ENCODE measurements around the gene LDB3.

LDB3 gene

DNA sequence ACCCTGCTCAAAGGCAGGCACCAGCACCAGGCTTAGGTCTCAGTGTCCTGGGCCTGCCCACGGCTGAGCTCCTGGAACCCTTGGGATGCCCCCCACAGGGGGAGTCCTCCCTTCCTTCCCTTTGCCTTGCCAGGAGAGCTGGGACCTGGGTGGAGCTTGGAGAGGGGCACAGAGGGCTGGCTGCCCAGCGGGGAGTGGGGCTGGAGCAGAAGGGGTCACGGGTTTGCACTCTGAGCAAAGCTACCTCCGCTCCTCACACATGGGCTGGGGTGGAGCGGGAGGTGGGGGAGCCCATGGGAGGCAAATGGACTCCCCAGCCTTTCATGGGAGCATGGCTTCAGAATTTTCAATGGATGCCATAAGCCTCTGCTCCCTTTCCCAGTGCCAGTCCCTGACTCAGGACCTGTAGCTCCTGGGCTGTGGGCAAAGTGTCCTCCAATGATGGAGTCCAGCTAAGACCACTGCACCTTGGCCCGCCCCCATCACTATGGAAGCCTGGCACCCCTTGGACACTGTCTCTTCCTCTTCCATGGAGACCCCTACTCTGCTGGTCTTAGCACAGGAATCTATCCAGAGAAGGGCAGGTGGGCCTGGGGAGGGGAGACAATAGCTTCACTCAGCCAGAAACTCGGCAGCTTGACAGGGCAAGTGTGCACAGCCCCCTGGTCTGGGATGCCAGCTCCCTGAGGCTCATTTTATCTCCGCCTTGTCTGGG is 39.9 kb downstream of the LDB3 start:
- no peak for DNase-seq

DNA sequence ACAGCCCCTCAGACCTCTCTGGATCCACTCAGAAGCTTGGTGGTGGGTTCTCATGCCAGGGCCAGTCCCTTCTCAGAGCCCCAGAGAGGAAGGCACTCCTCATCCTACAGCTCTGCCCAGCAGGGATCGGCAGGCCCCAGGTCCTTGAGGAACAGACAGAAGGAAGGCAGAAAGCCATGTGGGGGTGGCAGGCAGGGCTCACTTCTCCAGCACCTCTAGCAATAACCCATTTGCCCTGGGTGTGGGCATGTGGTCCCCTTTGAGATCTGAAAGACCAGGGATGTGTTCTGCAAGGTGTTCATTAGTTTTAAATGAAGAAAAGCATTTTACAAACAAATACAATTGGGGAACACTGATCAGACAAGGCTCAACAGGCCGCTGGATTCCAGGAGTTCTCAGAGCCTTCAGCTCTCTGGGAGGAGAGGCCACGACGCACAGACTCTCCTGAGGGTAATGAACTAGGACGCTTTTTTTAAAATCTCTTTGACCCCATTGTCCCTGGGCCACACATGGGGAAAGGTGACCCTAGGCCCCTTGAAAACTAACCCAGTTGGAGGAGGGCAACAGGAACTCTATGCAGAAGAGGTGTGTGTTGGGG is 40.6 kb downstream of the LDB3 start:
- no peak for DNase-seq

DNA sequence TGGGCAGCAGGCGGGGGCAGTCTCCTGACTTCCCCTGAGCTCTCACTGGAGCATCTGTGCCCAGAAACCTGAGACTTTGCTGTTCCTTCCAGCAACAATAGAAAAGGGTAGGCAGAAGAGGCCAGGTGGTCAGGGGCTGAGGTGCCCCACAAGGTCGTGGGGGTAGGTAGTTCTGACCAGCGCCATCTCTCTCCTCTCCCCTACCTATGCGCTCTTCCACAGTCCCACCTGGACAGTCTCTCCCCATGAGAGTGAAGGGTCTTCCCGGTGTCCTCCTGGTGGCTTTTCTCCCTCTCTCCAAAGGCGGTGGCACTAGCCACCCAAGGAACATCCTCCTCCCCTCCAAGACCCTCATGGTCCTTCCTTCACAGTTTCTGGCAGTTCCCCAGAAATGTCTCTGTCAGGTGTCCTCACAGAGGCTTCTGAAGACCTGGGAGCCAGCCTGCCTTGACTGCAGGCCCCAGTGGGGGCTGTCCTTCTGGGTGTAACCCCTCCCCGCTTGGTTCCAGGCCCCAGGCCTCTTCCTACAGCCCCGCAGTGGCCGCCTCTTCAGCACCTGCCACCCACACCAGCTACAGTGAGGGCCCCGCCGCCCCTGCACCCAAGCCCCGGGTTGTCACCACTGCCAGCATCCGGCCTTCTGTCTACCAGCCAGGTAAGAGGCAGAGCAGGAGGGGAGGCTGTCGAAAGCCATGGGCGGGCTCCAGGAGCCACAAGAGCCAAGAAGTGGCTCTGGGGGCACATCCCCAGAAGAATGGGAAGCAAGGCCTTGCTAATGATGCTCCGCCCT is 41.3 kb downstream of the LDB3 start:
- no peak for DNase-seq

DNA sequence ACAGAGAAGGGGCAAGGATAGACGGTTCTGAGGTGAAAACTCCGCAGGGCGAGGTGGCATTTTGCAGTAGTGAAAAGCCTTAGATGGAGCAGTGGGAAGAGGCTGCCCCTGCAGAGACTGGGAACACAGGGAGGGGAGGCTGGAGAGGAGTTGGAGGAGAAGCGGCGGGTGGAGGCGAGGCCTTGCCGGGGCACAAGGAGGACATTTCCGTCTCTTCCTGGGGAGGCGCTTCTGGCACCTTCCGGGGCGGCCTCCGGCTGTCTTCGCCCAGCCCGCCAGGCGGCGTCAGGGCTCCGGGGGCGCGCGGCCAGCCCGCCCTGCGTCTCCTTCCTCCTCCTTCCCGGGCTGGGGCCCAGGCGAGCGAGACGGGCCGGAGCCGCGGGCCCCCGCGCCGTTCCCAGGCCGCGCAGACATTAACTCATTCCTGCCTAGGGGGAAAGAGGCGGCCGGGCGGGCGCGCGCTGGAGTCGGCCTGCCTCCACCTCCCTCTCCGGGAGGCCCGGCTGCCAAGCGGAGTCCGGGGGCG is 42.7 kb downstream of the LDB3 start:
- peak; percentile 86 for DNase-seq

DNA sequence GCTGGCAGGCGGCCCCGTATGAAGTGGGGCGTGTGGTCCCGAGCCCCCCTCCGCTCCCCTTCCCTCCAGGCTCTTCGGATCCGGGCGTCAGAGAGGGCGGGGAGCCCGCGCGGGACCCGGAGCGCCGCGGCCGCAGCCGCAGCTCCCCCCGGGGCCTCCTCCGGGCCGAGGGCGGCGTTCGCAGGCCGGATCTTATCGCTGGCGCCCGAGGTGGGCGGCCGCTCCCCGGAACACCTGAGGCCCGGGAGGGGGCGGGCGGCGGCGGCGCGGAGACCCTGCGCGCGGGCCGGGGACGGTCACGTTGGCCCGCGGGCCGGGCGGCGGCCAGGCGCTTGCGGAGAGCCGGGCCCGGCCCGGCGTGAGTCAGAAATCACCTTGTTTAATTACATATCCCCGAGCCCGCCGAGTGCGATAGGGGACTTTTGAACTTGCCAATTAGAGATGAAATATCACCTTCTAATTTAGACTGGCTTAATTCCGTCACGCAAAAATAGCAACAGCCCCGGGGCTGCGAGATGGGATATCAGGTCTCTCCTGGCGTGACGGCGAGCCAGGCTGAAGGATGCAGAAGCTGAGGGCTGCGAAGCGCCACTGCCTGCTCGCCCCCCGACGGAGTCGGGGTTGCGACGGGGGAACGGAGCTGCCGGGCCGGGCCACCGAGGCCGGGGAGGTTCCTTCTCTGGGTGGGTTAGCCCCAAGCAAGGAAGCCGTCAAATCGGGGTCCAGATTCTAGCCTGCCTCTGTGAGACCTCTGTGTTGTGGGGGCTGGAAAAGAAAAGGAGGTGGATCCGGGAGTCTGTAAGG is 43.4 kb downstream of the LDB3 start:
- DNase-seq = no peak

DNA sequence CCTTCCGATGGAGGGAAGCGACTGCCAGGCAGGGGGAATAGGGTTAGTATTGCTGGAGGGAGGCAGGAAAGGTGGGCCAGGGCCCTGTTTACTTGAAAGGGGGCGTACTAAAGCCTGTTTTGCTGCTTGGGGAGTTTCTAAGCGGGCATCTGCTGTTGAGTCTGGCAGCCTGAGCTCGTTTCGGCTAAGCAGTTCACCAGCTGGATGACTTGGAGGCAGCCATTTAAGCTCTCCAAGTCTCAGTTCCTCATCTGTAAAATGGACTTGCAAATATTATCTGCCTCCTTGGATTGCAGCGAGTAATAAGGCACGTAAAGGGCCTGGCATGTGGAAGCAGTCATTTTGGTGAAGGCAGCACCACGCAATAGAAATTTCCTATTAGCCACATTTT is 44.0 kb downstream of the LDB3 start:
- DNase-seq = peak; percentile 30

DNA sequence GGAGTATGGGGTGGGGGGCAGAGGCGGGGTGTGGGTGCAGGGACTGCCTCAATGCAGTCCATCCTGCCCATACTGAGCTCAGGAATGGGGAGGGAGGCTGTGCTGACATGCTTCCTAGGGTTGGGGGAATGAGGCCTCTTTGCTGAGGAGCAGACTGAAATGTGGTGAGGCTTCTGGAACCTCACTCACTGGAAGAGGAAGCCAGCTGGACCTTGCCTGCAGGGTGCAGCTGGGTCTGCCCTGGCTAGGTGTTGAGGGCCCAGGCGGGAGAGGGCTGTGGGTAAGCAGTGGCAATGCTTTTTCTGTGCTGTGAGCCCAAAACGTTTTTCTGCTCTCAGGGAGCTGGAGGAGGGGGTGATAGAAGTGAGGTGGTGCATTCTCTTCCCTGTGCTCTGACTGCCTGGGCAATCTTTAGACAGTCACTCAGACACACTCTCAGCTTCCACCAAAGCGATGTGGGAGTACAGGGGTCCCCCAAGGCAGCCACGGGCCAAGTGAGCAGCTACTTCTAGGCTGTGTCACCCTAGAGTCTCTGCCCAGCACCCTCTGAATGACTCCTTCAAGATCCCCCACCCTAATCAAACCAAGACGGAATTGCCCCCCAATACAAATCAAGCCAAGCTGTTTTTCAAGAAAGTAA is 47.0 kb downstream of the LDB3 start:
- DNase-seq = no peak

DNA sequence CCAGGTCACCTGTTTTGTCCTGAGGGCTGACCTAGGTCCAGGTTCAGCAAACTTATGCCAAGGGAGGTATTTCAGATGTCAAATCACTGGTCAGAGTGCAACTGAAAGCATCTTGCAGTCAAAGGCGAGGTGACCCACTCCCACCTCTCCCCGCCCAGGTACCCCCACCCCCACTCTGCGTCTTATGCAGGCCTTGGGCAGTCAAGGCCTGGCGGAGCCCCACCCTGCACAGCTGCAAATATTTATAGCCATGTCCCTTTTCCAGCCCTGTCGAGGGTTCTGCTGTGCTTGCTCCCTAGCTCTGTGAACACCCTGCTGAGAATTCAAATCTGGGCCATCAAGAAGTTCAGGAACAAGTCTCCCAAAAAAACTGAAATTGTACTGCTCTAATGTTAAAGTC is 47.5 kb downstream of the LDB3 start:
- DNase-seq = no peak

DNA sequence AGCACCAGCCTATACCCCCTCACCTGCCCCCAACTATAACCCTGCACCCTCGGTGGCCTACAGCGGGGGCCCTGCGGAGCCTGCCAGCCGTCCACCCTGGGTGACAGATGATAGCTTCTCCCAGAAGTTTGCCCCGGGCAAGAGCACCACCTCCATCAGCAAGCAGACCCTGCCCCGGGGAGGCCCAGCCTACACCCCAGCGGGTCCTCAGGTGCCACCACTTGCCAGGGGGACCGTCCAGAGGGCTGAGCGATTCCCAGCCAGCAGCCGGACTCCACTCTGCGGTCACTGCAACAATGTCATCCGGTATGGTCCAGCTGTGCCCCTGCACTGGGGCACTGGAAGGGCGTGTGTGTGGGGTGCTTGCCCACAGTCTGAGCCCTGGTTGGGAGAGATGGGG is 48.2 kb downstream of the LDB3 start:
- DNase-seq = no peak

DNA sequence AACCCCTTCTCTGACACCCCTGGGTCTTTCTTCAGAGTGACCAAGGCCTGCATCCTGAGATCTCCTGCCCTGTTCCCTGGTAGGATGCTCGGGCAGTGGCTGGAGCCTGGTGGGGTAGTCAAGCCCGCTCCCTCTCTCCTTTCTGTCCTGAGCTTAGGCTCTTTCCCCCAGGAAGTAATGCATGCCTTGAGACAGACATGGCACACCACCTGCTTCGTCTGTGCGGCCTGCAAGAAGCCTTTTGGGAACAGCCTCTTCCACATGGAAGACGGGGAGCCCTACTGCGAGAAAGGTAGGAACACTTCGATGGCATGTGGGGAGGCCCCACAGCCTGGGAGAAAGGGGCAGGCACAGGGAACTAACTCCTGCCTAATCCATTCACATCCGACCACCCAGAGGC is 50.2 kb downstream of the LDB3 start:
- DNase-seq = no peak

DNA sequence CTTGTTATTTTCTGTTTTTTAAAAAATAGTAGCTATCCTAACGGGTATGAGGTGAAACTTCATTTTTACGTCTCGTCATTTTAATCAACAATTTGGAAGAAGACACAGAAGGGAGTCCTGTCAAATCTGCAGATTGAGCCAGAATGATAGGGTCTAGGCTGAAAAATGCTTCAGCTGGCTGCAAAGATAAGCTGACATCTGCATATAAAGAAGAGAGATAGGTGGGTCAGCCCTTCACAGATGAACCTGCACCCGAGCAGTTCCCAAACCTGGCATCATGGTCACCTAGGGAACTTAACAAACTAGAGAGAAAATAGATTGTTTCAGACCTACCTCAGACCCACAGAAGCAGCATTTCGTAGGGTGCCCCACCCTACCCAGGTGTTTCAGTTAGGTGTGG is 52.9 kb downstream of the LDB3 start:
- DNase-seq = no peak

DNA sequence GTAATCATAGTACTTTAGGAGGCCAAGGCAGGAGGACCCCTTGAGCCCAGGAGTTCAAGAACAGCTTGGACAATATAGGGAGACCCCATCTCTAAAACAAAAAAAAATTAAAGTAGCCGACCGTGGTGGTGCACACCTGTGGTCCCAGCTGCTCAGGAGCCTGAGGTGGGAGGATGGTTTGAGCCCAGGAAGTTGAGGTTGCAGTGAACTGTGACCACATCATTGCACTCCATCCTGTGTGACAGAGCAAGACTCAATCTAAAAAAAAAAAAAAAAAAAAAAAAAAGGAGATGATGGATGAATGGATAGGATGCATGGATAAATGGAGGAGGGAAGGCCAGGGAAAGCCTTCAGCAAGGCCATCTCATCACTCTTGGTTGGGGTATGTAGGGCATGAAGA is 54.7 kb downstream of the LDB3 start:
- no peak for DNase-seq

DNA sequence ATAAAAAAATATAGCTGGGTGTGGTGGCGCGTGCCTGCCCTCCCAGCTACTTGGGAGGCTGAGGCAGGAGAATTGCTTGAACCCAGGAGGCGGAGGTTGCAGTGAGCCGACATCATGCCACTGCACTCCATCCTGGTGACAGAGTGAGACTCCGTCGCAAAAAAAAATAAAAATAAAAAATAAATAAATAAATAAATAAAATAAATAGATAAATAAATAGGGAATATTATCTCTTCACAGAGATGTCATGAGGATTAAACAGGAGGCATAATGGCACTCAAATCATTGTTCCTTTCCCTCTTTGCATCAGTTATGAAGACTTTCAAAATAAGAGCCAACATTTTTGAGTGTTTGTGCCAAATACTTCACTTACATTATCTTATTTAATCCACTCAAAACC is 56.1 kb downstream of the LDB3 start:
- DNase-seq = no peak

DNA sequence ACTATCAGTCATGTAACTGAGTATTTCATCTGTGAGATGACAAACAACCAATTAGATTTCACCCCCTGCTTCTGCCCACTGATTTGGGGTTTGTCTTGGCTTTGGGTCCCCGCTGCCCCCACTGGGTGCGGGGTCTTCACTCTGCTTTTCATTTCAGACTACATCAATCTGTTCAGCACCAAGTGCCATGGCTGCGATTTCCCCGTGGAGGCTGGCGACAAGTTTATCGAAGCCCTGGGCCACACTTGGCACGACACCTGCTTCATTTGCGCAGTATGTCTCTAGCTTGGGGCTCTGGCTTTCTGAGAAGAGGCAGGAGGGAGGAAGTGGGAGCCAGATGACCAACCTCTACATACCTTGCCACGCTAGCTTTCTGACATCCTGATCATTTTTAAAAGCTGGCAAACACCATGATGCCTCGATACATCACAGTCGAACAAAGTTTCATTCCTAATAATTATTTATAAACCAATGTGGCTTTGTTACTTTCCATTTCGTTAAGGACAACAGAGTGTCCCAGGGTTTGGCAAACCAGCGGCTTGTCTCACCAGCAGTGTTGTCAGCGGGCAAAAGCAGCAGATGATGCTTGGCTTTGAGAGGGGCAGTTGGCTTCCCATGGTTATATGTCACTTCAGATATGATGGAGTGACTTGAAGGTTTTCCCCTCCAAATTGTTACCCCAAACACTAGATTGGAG is 57.8 kb downstream of the LDB3 start:
- DNase-seq = no peak

DNA sequence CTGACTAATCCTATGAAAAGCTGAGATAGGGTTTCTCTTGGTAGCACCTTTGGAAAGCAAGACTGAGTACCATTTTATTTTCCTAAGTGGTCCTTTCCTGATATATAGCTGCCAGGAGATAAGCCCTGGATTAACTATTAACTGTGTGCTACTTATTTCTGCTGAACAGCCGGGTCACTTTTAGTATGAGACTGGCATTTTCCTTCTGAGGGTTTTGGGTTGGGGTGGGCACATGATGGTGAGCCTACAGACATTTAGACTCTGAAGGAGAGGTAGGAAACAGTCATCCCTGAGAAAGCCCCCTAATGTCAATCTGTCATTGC is 58.3 kb downstream of the LDB3 start:
- DNase-seq = no peak

DNA sequence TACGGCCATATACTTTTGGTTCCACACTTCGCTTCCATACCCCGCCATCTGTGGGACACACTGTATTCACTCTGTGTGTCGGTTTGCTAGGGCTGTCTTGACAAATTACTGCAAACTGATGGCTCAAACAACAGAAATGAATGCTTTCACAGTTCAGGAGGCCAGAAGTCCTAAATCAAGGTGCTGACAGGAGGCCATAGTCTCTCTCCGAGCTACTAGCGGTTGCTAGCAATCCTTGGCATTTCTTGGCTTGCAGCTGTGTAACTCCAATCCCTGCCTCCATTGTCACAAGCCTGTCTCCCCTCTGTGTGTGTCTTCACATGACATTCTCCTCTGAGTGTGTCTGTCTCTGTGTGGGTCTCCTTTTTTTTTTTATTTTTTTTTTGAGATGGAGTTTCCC is 59.2 kb downstream of the LDB3 start:
- DNase-seq = no peak

DNA sequence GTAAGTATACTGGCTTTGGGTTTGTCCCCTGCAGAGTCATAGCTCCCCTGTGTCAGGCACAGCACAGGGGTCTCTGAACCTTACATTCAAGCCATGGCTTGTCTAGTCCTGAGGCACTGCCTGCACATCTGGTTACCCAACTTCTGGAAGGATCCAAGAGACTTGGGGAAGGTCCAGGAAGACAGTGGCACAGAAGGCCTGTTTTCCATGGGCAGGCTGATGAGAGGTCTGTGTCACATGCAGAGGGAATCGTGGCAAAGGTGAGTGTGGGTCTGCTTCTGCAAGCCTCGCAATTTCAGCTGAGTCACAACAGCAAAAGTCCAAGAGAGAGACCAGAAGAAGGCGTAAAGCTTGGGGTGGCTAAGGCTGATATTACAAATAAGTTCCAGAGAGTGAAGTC is 59.7 kb downstream of the LDB3 start:
- no peak for DNase-seq

DNA sequence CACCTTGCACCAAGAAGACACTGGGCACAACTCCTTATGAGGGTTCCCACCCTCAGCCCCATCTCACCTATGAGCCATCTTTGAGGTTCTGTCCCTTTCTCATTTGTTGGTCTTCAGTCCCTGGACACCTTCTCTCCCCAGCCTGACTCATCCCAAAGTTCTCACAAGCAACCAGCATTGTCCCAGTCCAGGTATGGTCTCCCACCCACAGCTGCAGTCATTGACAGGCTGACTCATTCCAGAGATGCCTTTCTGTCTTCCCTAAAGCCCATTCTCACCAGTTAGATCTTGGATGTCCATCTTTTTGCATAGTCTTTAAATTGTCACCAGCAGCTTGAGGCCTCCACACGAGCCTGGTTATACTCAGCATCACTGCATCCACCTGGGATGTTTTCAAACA is 61.4 kb downstream of the LDB3 start:
- DNase-seq = no peak

DNA sequence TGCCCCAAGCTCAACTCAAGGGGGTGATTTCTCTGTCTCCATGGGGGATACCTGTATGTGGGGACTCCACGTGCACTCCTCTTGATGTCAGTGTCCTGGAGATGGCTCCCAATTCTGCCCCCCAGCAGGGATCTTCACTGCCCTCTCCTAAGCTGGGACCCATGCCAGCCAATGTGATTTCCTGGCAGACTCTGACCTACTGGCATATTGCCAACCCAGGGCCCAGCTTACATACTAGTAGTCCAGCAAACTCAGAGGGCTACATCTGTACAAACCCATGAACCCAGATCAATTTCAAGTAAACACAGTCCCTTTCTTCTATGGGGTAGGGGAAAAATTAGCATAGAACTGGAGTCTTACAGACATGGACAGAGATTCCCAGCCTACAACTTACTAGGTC is 61.9 kb downstream of the LDB3 start:
- DNase-seq = no peak

DNA sequence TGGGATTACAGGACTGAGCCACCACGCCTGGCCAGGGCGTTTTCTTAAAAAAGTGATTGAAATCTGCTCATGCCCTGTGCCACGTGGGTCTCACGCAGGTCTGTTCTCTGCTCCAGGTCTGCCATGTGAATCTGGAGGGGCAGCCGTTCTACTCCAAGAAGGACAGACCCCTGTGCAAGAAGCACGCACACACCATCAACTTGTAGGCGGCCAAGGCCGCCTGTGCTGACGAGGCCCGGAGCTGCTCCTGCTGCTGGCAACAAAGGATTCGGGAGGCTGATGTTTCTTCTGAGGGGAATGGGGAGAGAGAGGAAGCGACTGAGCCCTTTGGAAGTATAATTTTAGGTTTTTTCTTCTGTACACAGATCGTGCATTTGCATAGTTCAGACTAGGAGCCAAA is 64.5 kb downstream of the LDB3 start:
- DNase-seq = no peak

DNA sequence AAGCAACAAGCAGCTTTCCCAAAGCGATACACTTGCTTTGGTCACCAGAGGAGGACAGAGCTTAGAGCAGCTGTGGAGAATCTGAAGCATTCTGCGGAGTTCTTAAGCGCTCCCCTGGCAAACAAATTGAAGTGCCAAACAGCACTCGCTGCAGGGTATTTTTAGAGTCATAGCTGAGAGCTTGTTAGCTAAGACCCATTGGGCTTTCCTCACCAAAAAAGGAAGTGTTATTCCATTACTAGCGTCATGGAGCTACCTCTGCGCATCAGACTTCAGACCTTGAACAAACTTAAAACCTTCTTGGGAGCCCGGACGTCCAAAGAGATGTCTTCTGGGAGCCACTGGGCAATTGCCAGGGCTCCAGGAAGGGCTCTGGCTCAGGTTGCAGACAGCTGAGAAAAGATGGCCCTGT is 65.0 kb downstream of the LDB3 start:
- no peak for DNase-seq
